H1 (cell line): ENCODE results near the gene PCAT7. TPM values are rescaled to one million over a fixed set of nuclear protein-coding genes. Genes with fewer than 3 reads are reported as not detected.

Experiments
- CTCF ChIA-PET: fragments of 300-600 bp; sonication (Branson Sonifier 250); formaldehyde crosslinking; loops from one replicate; lab custom pipeline; 2021; ENCODE audit not compliant: partially characterized antibody; lab: Charles Lee
- POLR2A ChIA-PET: fragments of 300-600 bp; sonication (Branson Sonifier 250); formaldehyde crosslinking; loops from one replicate; lab custom pipeline; 2021; ENCODE audit warnings: inconsistent platforms; ENCODE audit not compliant: partially characterized antibody; lab: Charles Lee
- DNase-seq, 2 experiments: peaks; one replicate each; pipeline versions ENCODE4 v3.0.0 to v3.0.0-alpha.2; 2010 to 2022; ENCODE audit warnings: low spot score in 2 of 2, low read depth in 1 of 2, mixed read lengths in 1 of 2
- FAIRE-seq: peaks from 2 replicates; lab custom pipeline; 2011; peaks lifted over from hg19 to GRCh38; lab: Jason Lieb, UNC
- H2AFZ ChIP-seq: 2 replicates; pipeline ENCODE4 v1.8.1; 2012; ENCODE audit warnings: low read length, inconsistent platforms
- H2AK5ac ChIP-seq: 2 replicates; pipeline ENCODE4 v1.6.1; 2013; ENCODE audit warnings: low read depth, low read length
- H2BK120ac ChIP-seq: replicated peaks from 2 replicates; pipeline ENCODE3; 2013; ENCODE audit warnings: low read depth, low read length, inconsistent platforms
- H2BK12ac ChIP-seq: 2 replicates; pipeline ENCODE4 v1.6.1; 2013; ENCODE audit warnings: low read depth, low read length
- H2BK15ac ChIP-seq: 2 replicates; pipeline ENCODE4 v1.6.1; 2013; ENCODE audit warnings: low read length
- H2BK20ac ChIP-seq: 2 replicates; pipeline ENCODE4 v1.6.1; 2013; ENCODE audit warnings: low read length
- H2BK5ac ChIP-seq: 2 replicates; pipeline ENCODE4 v1.6.1; 2013; ENCODE audit warnings: low read depth, low read length
- H3K14ac ChIP-seq: 2 replicates; pipeline ENCODE4 v1.6.1; 2013; ENCODE audit warnings: inconsistent platforms; ENCODE audit not compliant: insufficient read length
- H3K18ac ChIP-seq: 2 replicates; pipeline ENCODE4 v1.6.1; 2013; ENCODE audit warnings: low read length; ENCODE audit errors: extremely low read depth
- H3K23ac ChIP-seq: 2 replicates; pipeline ENCODE4 v1.6.1; 2013; ENCODE audit warnings: inconsistent platforms; ENCODE audit not compliant: insufficient read length
- H3K23me2 ChIP-seq: 2 replicates; pipeline ENCODE4 v1.6.1; 2013; ENCODE audit warnings: low read depth, low read length
- H3K27ac ChIP-seq: 2 replicates; pipeline ENCODE4 v1.6.1; 2011; ENCODE audit warnings: low read depth, low read length, inconsistent platforms
- H3K27me3 ChIP-seq, 4 experiments: replicated peaks in 1 of 4; 1 replicate in 1 of 4; 2 replicates in 3 of 4; pipeline versions ENCODE4 v1.6.1 to v1.8.1; 2011 to 2013; ENCODE audit warnings: low read length in 3 of 4, mild to moderate bottlenecking in 3 of 4, inconsistent platforms in 2 of 4, mixed read lengths in 2 of 4, moderate library complexity in 1 of 4; ENCODE audit not compliant: control insufficient read depth in 3 of 4, insufficient read depth in 3 of 4; ENCODE audit errors: extremely low read depth in 1 of 4
- H3K36me3 ChIP-seq, 4 experiments: 2 replicates each; pipeline versions ENCODE4 v1.6.1 to v1.8.1; 2011 to 2013; ENCODE audit warnings: mild to moderate bottlenecking in 4 of 4, low read length in 3 of 4, moderate library complexity in 2 of 4, control low read depth in 1 of 4, inconsistent platforms in 1 of 4; ENCODE audit not compliant: insufficient read depth in 4 of 4, control insufficient read depth in 2 of 4
- H3K4ac ChIP-seq: replicated peaks from 2 replicates; pipeline ENCODE3; 2013; ENCODE audit warnings: low read length, low read depth, mixed read lengths, inconsistent platforms; ENCODE audit not compliant: insufficient read length
- H3K4me1 ChIP-seq, 4 experiments: replicated peaks in 1 of 4; 1 replicate in 1 of 4; 2 replicates in 3 of 4; pipeline versions ENCODE4 v1.6.1 to v1.8.1; 2011 to 2013; ENCODE audit warnings: low read length in 3 of 4, inconsistent platforms in 2 of 4, mixed read lengths in 1 of 4; ENCODE audit not compliant: insufficient read depth in 4 of 4, control insufficient read depth in 3 of 4
- H3K4me2 ChIP-seq, 2 experiments: 2 replicates each; pipeline versions ENCODE4 v1.6.1 to v1.8.1; 2011 to 2013; ENCODE audit warnings: low read depth in 2 of 2, low read length in 2 of 2, control low read depth in 1 of 2, inconsistent platforms in 1 of 2, mild to moderate bottlenecking in 1 of 2; ENCODE audit not compliant: insufficient read depth in 1 of 2
- H3K4me3 ChIP-seq, 4 experiments: fragments of 200-600, 300-600 bp in 1 of 4; sonication (generic), shearing (Covaris generic), sonication (Bioruptor Twin) in 1 of 4; 2 replicates each; pipeline versions ENCODE4 v1.5.1 to v1.8.1; 2011 to 2016; ENCODE audit warnings: low read length in 4 of 4, low read depth in 3 of 4, control low read depth in 2 of 4, inconsistent platforms in 2 of 4, mild to moderate bottlenecking in 2 of 4, mixed read lengths in 1 of 4, moderate library complexity in 1 of 4; ENCODE audit not compliant: insufficient read depth in 2 of 4; ENCODE audit errors: extremely low read depth in 1 of 4
- H3K56ac ChIP-seq: replicated peaks from 2 replicates; pipeline ENCODE3; 2013; ENCODE audit warnings: low read depth, mild to moderate bottlenecking, mixed read lengths, low read length, inconsistent platforms; ENCODE audit not compliant: insufficient read length
- H3K79me1 ChIP-seq: 2 replicates; pipeline ENCODE4 v1.6.1; 2013; ENCODE audit warnings: low read depth, low read length, control low read depth
- H3K79me2 ChIP-seq, 2 experiments: 2 replicates each; pipeline versions ENCODE4 v1.6.1 to v1.8.1; 2012 to 2013; ENCODE audit warnings: low read length in 2 of 2, mild to moderate bottlenecking in 2 of 2, inconsistent platforms in 1 of 2; ENCODE audit not compliant: insufficient read depth in 2 of 2, control insufficient read depth in 1 of 2
- H3K9ac ChIP-seq, 4 experiments: replicated peaks in 1 of 4; 1 replicate in 1 of 4; 2 replicates in 3 of 4; pipeline versions ENCODE4 v1.6.1 to v1.8.1; 2011 to 2013; ENCODE audit warnings: low read depth in 3 of 4, low read length in 3 of 4, control low read depth in 2 of 4, mild to moderate bottlenecking in 2 of 4, moderate library complexity in 2 of 4, inconsistent platforms in 1 of 4; ENCODE audit errors: extremely low read depth in 1 of 4
- H3K9me3 ChIP-seq, 2 experiments: 2 replicates each; pipeline versions ENCODE4 v1.6.1 to v1.8.1; 2012 to 2013; ENCODE audit warnings: mild to moderate bottlenecking in 2 of 2, moderate library complexity in 2 of 2, control low read depth in 1 of 2, inconsistent platforms in 1 of 2, low read depth in 1 of 2, low read length in 1 of 2, mixed read lengths in 1 of 2; ENCODE audit not compliant: insufficient read depth in 2 of 2
- H4K20me1 ChIP-seq, 2 experiments: replicated peaks in 1 of 2; 2 replicates each; pipeline versions ENCODE3 to v1.8.1; 2011 to 2013; ENCODE audit warnings: inconsistent platforms in 2 of 2, low read length in 2 of 2, mild to moderate bottlenecking in 1 of 2; ENCODE audit not compliant: insufficient read depth in 2 of 2, control insufficient read depth in 1 of 2
- H4K5ac ChIP-seq: 2 replicates; pipeline ENCODE4 v1.6.1; 2013; ENCODE audit warnings: low read length, low read depth, mixed read lengths, inconsistent platforms; ENCODE audit not compliant: insufficient read length
- H4K8ac ChIP-seq: 2 replicates; pipeline ENCODE4 v1.8.0; 2013; ENCODE audit warnings: mild to moderate bottlenecking, moderate library complexity, low read length, inconsistent platforms; ENCODE audit not compliant: insufficient read depth; ENCODE audit errors: extremely low read depth
- H4K91ac ChIP-seq: replicated peaks from 2 replicates; pipeline ENCODE3; 2013; ENCODE audit warnings: low read length, mixed read lengths, inconsistent platforms; ENCODE audit not compliant: insufficient read length
- CHD2 ChIP-seq: IDR thresholded peaks from 2 replicates; pipeline ENCODE4 v1.6.1; 2012; ENCODE audit warnings: low read length, improper control_type of control experiment
- EZH2 ChIP-seq: fragments of 200-600 bp; sonication (generic); IDR thresholded peaks from 2 replicates; pipeline ENCODE4 v1.7.1; 2012; ENCODE audit warnings: low read depth, mild to moderate bottlenecking, moderate library complexity, low read length, inconsistent platforms; ENCODE audit not compliant: severe bottlenecking
- POU5F1 ChIP-seq: IDR thresholded peaks from 2 replicates; pipeline ENCODE4 v1.6.1; 2011; ENCODE audit warnings: low read depth, mild to moderate bottlenecking, low read length, moderate library complexity
- RNF2 ChIP-seq: fragments of 200-900, 300-1000 bp; sonication (generic); IDR thresholded peaks from 2 replicates; pipeline ENCODE4 v1.7.1; 2016; ENCODE audit warnings: borderline replicate concordance, low read depth, mild to moderate bottlenecking, antibody characterized with exemption, low read length; ENCODE audit not compliant: poor library complexity, severe bottlenecking; ENCODE audit errors: missing control alignments
- SIN3A ChIP-seq, 2 experiments: IDR thresholded peaks in 1 of 2; conservative IDR thresholded peaks in 1 of 2; 2 replicates each; pipeline ENCODE4 v1.6.1; 2011 to 2012; ENCODE audit warnings: low read length in 2 of 2, improper control_type of control experiment in 1 of 2, low read depth in 1 of 2, mild to moderate bottlenecking in 1 of 2
- SP1 ChIP-seq: IDR thresholded peaks from 2 replicates; pipeline ENCODE4 v1.6.1; 2011; ENCODE audit warnings: low read depth, low read length
- SP4 ChIP-seq: IDR thresholded peaks from 2 replicates; pipeline ENCODE4 v1.6.1; 2012; ENCODE audit warnings: low read length, inconsistent platforms
- TEAD4 ChIP-seq: IDR thresholded peaks from 2 replicates; pipeline ENCODE4 v1.6.1; 2012; ENCODE audit warnings: low read depth, low read length, inconsistent platforms, mixed read lengths
- WGBS, 2 experiments: shearing (Covaris generic) in 1 of 2; methylation state at CpG; one replicate each; pipeline versions ENCODE4 v1.1.6 to v1.1.7; 2013 to 2015; ENCODE audit warnings: low lambda C conversion rate in 2 of 2, mixed read lengths in 2 of 2, inconsistent platforms in 1 of 2, low coverage in 1 of 2, missing lambda C conversion rate in 1 of 2; ENCODE audit not compliant: insufficient replicate concordance in 2 of 2, insufficient coverage in 1 of 2, insufficient read length in 1 of 2; ENCODE audit errors: extremely low coverage in 1 of 2, missing lambda C conversion rate in 1 of 2; 5-methylcytosine and 5-hydroxymethylcytosine counted together
- polyA plus RNA-seq, 7 experiments: library from polyadenylated mRNA; depleted of rRNA in 3 of 7; stranded (reverse) in 5 of 7; unstranded in 2 of 7; fragments of >200 nt in 5 of 7; fragments of 200-250 nt in 2 of 7; gene quantifications; 1 replicate in 5 of 7; 2 replicates in 1 of 7; 4 replicates in 1 of 7; pipeline versions ENCODE4 v1.2.1 to v1.2.3, GENCODE V29; 2011 to 2013; ENCODE audit warnings: missing spikeins in 2 of 7, mixed read lengths in 2 of 7
- total RNA-seq: library from RNA; stranded (reverse); fragmentation: NEBNext Ultra II Directional; extraction: Animal tissue kit (Norgen Biotek cat#: 25700); gene quantifications from 2 replicates; pipeline ENCODE4 v1.2.1, GENCODE V29; 2021
- TF ChIP-seq, protein P1 (sequence below), 3 experiments: IDR thresholded peaks; 1 replicate in 2 of 3; 2 replicates in 1 of 3; pipeline versions ENCODE4 v1.5.1 to v1.6.1; 2011; ENCODE audit warnings: low read length in 3 of 3, mild to moderate bottlenecking in 3 of 3, inconsistent platforms in 2 of 3, low read depth in 1 of 3, moderate library complexity in 1 of 3; ENCODE audit not compliant: insufficient read depth in 1 of 3; ENCODE audit errors: control extremely low read depth in 1 of 3
- TF ChIP-seq, protein P2 (sequence below): IDR thresholded peaks from 2 replicates; pipeline ENCODE4 v1.6.1; 2011; ENCODE audit warnings: low read length, improper control_type of control experiment

The PCAT7 gene
- total and polyA plus RNA-seq, 2 of the 8 experiments (the other 6 are each of a cell fraction or from before 2014, with no cell fraction given), result 3.2 to 4.1 TPM

DNA sequence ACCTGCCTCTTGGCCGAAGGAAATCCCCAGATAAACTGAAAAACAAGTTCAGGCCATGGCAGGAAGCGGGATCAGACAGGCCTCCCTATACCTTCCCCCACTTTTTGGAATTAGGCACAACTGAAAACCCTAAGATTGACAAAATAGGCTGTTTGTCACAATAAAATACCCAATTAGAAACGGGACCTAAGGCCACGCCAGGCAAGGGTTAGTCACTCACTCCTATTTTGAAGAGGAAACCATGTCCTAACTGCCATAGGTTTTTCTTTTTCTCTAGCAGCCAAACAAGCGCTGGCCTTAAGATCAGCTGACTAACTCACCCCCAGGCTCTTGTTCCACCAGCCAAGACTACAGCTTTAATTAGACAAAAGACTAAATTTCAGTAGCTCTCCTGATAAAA lies 26.8 kb downstream of the PCAT7 start:
- H3K4me1 ChIP-seq, result no peaks in the 10 kb centered on the region
- no peak overlapping the region for H3K14ac ChIP-seq
- no peak overlapping the region for H2BK12ac ChIP-seq
- no peak overlapping the region for H3K9ac ChIP-seq
- no peak overlapping the region for H2BK120ac ChIP-seq
- no peak overlapping the region for H3K18ac ChIP-seq
- FAIRE-seq, result no peak
- CTCF ChIA-PET, result interaction anchor here (0.7 to 1.4 kb wide), 4 partner anchors 10 to 58 kb away, joined by 3 to 5 read pairs (median 4); partner anchors contain the start of genes FBP1 and FBP2
- H3K9me3 ChIP-seq, result no peaks in the 10 kb centered on the region; a peak in 1 of 4 replicates
- H2AFZ ChIP-seq, result no peak overlapping the region
- no peaks in the 10 kb centered on the region for H3K79me1 ChIP-seq
- no peak overlapping the region for H3K4me3 ChIP-seq
- no peaks in the 10 kb centered on the region for H4K20me1 ChIP-seq
- no peak overlapping the region for H2BK5ac ChIP-seq
- no peak overlapping the region for H3K56ac ChIP-seq
- no peak overlapping the region for H2AK5ac ChIP-seq
- POLR2A ChIA-PET, result interaction anchor here (1.1 to 3.8 kb wide), 2 partner anchors 12 to 27 kb away, joined by 3 to 17 read pairs; partner anchors contain the start of gene PCAT7
- no peak overlapping the region for H3K23ac ChIP-seq
- H2BK15ac ChIP-seq, result no peak overlapping the region
- H3K4me2 ChIP-seq, result no peak overlapping the region
- H4K5ac ChIP-seq, result no peak overlapping the region
- WGBS, 2 experiments, result 86% methylated on average over 5 of the region's 5 CpGs; no CpG with 5 or more reads in 1 of the 2 experiments
- no peak overlapping the region for H3K4ac ChIP-seq
- no peaks in the 10 kb centered on the region for H3K23me2 ChIP-seq
- no peaks in the 10 kb centered on the region for H3K79me2 ChIP-seq
- no peaks in the 10 kb centered on the region for H3K27me3 ChIP-seq
- DNase-seq, result no peak
- no peaks in the 10 kb centered on the region for H3K36me3 ChIP-seq
- H4K91ac ChIP-seq, result no peak overlapping the region
- H2BK20ac ChIP-seq, result no peak overlapping the region
- no peak overlapping the region for H3K27ac ChIP-seq
- H4K8ac ChIP-seq, result no peak overlapping the region
- TF ChIP-seq SIN3A (conservative IDR thresholded peaks at IDR 0.05 in 1 of 2, IDR thresholded peaks at IDR 0.05 in 1 of 2; ENCODE audit: low read depth in 1 of 2, low read length in 2 of 2) (no peak), TEAD4 (no peak), RNF2 (no peak), CHD2 (no peak), SP1 (no peak), POU5F1 (no peak), EZH2 (no peak), SP4 (no peak)
- TF ChIP-seq, protein P1, sequence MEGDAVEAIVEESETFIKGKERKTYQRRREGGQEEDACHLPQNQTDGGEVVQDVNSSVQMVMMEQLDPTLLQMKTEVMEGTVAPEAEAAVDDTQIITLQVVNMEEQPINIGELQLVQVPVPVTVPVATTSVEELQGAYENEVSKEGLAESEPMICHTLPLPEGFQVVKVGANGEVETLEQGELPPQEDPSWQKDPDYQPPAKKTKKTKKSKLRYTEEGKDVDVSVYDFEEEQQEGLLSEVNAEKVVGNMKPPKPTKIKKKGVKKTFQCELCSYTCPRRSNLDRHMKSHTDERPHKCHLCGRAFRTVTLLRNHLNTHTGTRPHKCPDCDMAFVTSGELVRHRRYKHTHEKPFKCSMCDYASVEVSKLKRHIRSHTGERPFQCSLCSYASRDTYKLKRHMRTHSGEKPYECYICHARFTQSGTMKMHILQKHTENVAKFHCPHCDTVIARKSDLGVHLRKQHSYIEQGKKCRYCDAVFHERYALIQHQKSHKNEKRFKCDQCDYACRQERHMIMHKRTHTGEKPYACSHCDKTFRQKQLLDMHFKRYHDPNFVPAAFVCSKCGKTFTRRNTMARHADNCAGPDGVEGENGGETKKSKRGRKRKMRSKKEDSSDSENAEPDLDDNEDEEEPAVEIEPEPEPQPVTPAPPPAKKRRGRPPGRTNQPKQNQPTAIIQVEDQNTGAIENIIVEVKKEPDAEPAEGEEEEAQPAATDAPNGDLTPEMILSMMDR (IDR thresholded peaks at IDR 0.05; ENCODE audit: control extremely low read depth in 1 of 3, insufficient read depth in 1 of 3, low read depth in 1 of 3, low read length in 3 of 3), result no peak
- TF ChIP-seq, protein P2, sequence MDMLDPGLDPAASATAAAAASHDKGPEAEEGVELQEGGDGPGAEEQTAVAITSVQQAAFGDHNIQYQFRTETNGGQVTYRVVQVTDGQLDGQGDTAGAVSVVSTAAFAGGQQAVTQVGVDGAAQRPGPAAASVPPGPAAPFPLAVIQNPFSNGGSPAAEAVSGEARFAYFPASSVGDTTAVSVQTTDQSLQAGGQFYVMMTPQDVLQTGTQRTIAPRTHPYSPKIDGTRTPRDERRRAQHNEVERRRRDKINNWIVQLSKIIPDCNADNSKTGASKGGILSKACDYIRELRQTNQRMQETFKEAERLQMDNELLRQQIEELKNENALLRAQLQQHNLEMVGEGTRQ, result no peak
